ENCODE measurements around the gene DCDC1.

- TF ChIP-seq CTCF (IDR thresholded peaks at IDR 0.05) (no peak), POLR2A (IDR thresholded peaks at IDR 0.05) (no peak)
These were observed 536.7 kb downstream of the DCDC1 start for GRCh38 chr11:30832831-30833230.

Data from adrenal gland (tissue), 5 donors.